ENCODE data around the gene CLPTM1. TPM values are rescaled to one million over a fixed set of nuclear protein-coding genes. Genes with fewer than 3 reads are reported as not detected.

Gene CLPTM1
- total RNA-seq, 4 donors from 2014 or later: 41.7 to 76.3 (median 43.2) TPM

- Histone ChIP-seq H3K4me3 (no peak overlapping the region), H3K36me3 (peaks cover 0 to 56% of the 10 kb centered on the region in 2 donors), H3K27me3 (no peaks in the 10 kb centered on the region), H3K4me1 (no peaks in the 10 kb centered on the region), H3K9me3 (no peaks in the 10 kb centered on the region), H3K27ac (no peak overlapping the region)
- whole genome bisulfite sequencing, 2 donors (ENCODE audit: low coverage in 1 of 2): 44 to 47% methylated on average over 5 of the region's 6 CpGs
- ATAC-seq: no peak
- TF ChIP-seq CTCF (IDR thresholded peaks at IDR 0.05) (no peak), EP300 (IDR thresholded peaks at IDR 0.05) (no peak), POLR2AphosphoS5 (IDR thresholded peaks at IDR 0.05) (no peak), POLR2A (IDR thresholded peaks at IDR 0.05) (no peak)
Observed at GRCh38 chr19:45010306-45010705, 55.1 kb downstream of the CLPTM1 start.

- WGBS, 2 donors (ENCODE audit: low coverage in 1 of 2): 80 to 92% methylated on average over 1 to 8 of the region's 42 CpGs
- H3K36me3 ChIP-seq: peaks cover 0 to 61% of the 10 kb centered on the region in 2 donors
Observed at GRCh38 chr19:45011959-45012358, 56.8 kb downstream of the CLPTM1 start.

GRCh38 chr19:45016388-45017314 lies 61.5 kb downstream of the CLPTM1 start:
- H3K27ac ChIP-seq: no peak overlapping the region
- H3K36me3 ChIP-seq: peaks cover 0 to 60% of the 10 kb centered on the region in 2 donors
- H3K27me3 ChIP-seq: no peaks in the 10 kb centered on the region
- no peaks in the 10 kb centered on the region for H3K9me3 ChIP-seq
- 62 to 65% methylated on average over 10 to 11 of the region's 13 CpGs for WGBS, 2 donors (ENCODE audit: low coverage in 1 of 2)
- H3K4me1 ChIP-seq: peaks cover 0 to 5% (median 0%) of the 10 kb centered on the region in 3 donors
- TF ChIP-seq EP300 (IDR thresholded peaks at IDR 0.05) (no peak), CTCF (IDR thresholded peaks at IDR 0.05) (peak in 3 of 4 experiments; percentile 46 to 71 (median 60))
- H3K4me3 ChIP-seq: no peak overlapping the region
- ATAC-seq: peak; percentile 74

More at GRCh38 chr19:45011959-45012358, 56.8 kb downstream of the CLPTM1 start:
- ATAC-seq: no peak
- Histone ChIP-seq H3K4me1 (peaks cover 0 to 2% (median 0%) of the 10 kb centered on the region in 3 donors), H3K27me3 (no peaks in the 10 kb centered on the region), H3K9me3 (no peaks in the 10 kb centered on the region), H3K4me3 (no peak overlapping the region), H3K27ac (no peak overlapping the region)
- no peak for TF ChIP-seq CTCF (IDR thresholded peaks at IDR 0.05)
- no peak for TF ChIP-seq EP300 (IDR thresholded peaks at IDR 0.05)
- no peak for TF ChIP-seq POLR2A (IDR thresholded peaks at IDR 0.05)
- no peak for TF ChIP-seq POLR2AphosphoS5 (IDR thresholded peaks at IDR 0.05)

GRCh38 chr19:45019187-45019586 lies 64.0 kb downstream of the CLPTM1 start:
- no peaks in the 10 kb centered on the region for H3K9me3 ChIP-seq
- no peak for TF ChIP-seq POLR2AphosphoS5 (IDR thresholded peaks at IDR 0.05)
- no peak for TF ChIP-seq CTCF (IDR thresholded peaks at IDR 0.05)
- TF ChIP-seq EP300 (IDR thresholded peaks at IDR 0.05): no peak
- no peak for TF ChIP-seq POLR2A (IDR thresholded peaks at IDR 0.05)
- WGBS, 2 donors (ENCODE audit: low coverage in 1 of 2): 71 to 89% methylated on average over 2 of the region's 2 CpGs

More at GRCh38 chr19:45019187-45019586, 64.0 kb downstream of the CLPTM1 start:
- Histone ChIP-seq H3K27me3 (no peaks in the 10 kb centered on the region), H3K27ac (no peak overlapping the region), H3K36me3 (peaks cover 0 to 45% of the 10 kb centered on the region in 2 donors), H3K4me3 (no peak overlapping the region), H3K4me1 (peaks cover 0 to 5% (median 0%) of the 10 kb centered on the region in 3 donors)
- no peak for ATAC-seq
